PC-3 (cell line): Measurements from ENCODE around the gene CLASP1. TPM values are rescaled to one million over a fixed set of nuclear protein-coding genes. Genes with fewer than 3 reads are reported as not detected.

Source experiments
- ATAC-seq: fragments of 200-7000 bp; cut with Tn5 transposase; 2 replicates; pipeline ENCODE4 v1.9.1; 2020; ENCODE audit warnings: mild to moderate bottlenecking, moderate library complexity
- BruUV-seq: library from RNA; stranded (reverse); fragments of 400-500 nt; replicated peaks from 2 replicates; lab custom pipeline; 2021; lab: Mats Ljungman, UMichigan
- CTCF ChIA-PET: fragments of 300-600 bp; sonication (Branson Sonifier 250); formaldehyde crosslinking; loops from one replicate; lab custom pipeline; 2022; ENCODE audit warnings: antibody characterized with exemption; lab: Charles Lee
- POLR2A ChIA-PET: fragments of 300-600 bp; sonication (Branson Sonifier 250); formaldehyde crosslinking; loops from one replicate; lab custom pipeline; 2022; ENCODE audit warnings: antibody characterized with exemption; ENCODE audit not compliant: unreplicated experiment; lab: Charles Lee
- DNase-seq: peaks from one replicate; pipeline ENCODE4 v3.0.0-alpha.2; 2015
- H2AFZ ChIP-seq: fragments of 300-600 bp; sonication (generic); 2 replicates; pipeline ENCODE4 v1.6.0; 2016; ENCODE audit warnings: antibody characterized with exemption, low read length
- H3F3A ChIP-seq: fragments of 300-600 bp; sonication (generic); one replicate; pipeline ENCODE4 v1.6.0; 2017; ENCODE audit warnings: antibody characterized with exemption, low read length, control low read depth, mild to moderate bottlenecking; ENCODE audit not compliant: unreplicated experiment
- H3K27ac ChIP-seq: fragments of 300-600 bp; sonication (generic); 2 replicates; pipeline ENCODE4 v1.5.1; 2016; ENCODE audit warnings: mild to moderate bottlenecking, low read length
- H3K27me3 ChIP-seq: fragments of 300-600 bp; sonication (generic); 2 replicates; pipeline ENCODE4 v1.6.1; 2016; ENCODE audit warnings: low read length, mixed read lengths
- H3K36me3 ChIP-seq: fragments of 300-600 bp; sonication (generic); 2 replicates; pipeline ENCODE4 v1.6.1; 2016; ENCODE audit warnings: low read depth, mixed run types, low read length, mixed read lengths
- H3K4me1 ChIP-seq: fragments of 300-600 bp; sonication (generic); 2 replicates; pipeline ENCODE4 v1.5.1; 2016; ENCODE audit warnings: low read length; ENCODE audit not compliant: insufficient read depth
- H3K4me2 ChIP-seq: fragments of 300-600 bp; sonication (generic); 2 replicates; pipeline ENCODE4 v1.6.0; 2016; ENCODE audit warnings: low read length
- H3K4me3 ChIP-seq: fragments of 300-600 bp; sonication (generic); 2 replicates; pipeline ENCODE4 v1.5.1; 2016; ENCODE audit warnings: mild to moderate bottlenecking, low read length, mixed read lengths
- H3K79me2 ChIP-seq: fragments of 300-600 bp; sonication (generic); 2 replicates; pipeline ENCODE4 v1.6.1; 2017; ENCODE audit warnings: low read length, mixed read lengths
- H3K9ac ChIP-seq: fragments of 300-600 bp; sonication (generic); 2 replicates; pipeline ENCODE4 v1.6.0; 2016; ENCODE audit warnings: mild to moderate bottlenecking, low read length
- H3K9me2 ChIP-seq: fragments of 300-600 bp; sonication (generic); replicated peaks from 2 replicates; pipeline ENCODE4 v1.6.1; 2016; ENCODE audit warnings: mixed run types, low read length, mixed read lengths
- H3K9me3 ChIP-seq: fragments of 300-600 bp; sonication (generic); 2 replicates; pipeline ENCODE4 v1.6.1; 2016; ENCODE audit warnings: low read length, mixed read lengths
- H4K20me1 ChIP-seq: fragments of 300-600 bp; sonication (generic); 2 replicates; pipeline ENCODE4 v1.6.1; 2016; ENCODE audit warnings: low read length, mixed read lengths
- EZH2 ChIP-seq: fragments of 300-600 bp; sonication (generic); IDR thresholded peaks from one replicate; pipeline ENCODE4 v1.6.1; 2017; ENCODE audit warnings: antibody characterized with exemption, mild to moderate bottlenecking, low read length; ENCODE audit not compliant: unreplicated experiment
- EZH2phosphoT487 ChIP-seq: fragments of 300-600 bp; sonication (generic); IDR thresholded peaks from 2 replicates; pipeline ENCODE4 v1.6.1; 2018; ENCODE audit warnings: mild to moderate bottlenecking, antibody characterized with exemption, low read length, borderline replicate concordance
- intact Hi-C: fragments of 100-400 bp; cut with micrococcal nuclease; formaldehyde crosslinking; loops from 2 replicates; pipeline ENCODE4 v1.9.0; 2023
- total RNA-seq: library from RNA; depleted of rRNA; stranded (reverse); fragments of >200 nt; gene quantifications from 2 replicates; pipeline ENCODE4 v1.2.3, GENCODE V29; 2014
- TF ChIP-seq, protein P1 (sequence below): fragments of 300-600 bp; sonication (generic); conservative IDR thresholded peaks from 2 replicates; pipeline ENCODE4 v1.5.1; 2017; ENCODE audit warnings: antibody characterized with exemption, low read depth, mild to moderate bottlenecking, low read length

Gene CLASP1
- total RNA-seq, 1 experiment from 2014 or later: 24.3 TPM

DNA sequence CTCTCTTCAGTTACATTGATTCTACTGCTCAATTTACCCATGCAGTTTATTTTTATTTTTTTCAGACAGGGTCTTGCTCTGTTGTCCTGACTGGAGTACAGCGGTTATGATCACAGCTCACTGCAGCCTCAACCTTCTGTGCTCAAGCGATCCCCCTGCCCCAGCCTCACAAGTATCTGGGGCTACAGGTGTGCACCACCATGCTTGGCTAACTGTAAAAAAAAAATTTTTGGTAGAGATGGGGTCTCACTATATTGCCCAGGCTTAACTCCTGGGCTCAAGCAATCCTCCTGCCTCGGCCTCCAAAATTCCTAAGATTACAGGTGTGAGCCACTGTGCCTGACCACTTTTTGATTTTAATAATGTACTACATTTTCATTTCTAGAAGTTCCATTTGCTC lies 212.3 kb downstream of the CLASP1 start:
- no peak overlapping the region for H3K9ac ChIP-seq
- H3F3A ChIP-seq: no peaks in the 10 kb centered on the region
- H3K4me1 ChIP-seq: no peaks in the 10 kb centered on the region
- POLR2A ChIA-PET: no interaction called here
- TF ChIP-seq, protein P1, sequence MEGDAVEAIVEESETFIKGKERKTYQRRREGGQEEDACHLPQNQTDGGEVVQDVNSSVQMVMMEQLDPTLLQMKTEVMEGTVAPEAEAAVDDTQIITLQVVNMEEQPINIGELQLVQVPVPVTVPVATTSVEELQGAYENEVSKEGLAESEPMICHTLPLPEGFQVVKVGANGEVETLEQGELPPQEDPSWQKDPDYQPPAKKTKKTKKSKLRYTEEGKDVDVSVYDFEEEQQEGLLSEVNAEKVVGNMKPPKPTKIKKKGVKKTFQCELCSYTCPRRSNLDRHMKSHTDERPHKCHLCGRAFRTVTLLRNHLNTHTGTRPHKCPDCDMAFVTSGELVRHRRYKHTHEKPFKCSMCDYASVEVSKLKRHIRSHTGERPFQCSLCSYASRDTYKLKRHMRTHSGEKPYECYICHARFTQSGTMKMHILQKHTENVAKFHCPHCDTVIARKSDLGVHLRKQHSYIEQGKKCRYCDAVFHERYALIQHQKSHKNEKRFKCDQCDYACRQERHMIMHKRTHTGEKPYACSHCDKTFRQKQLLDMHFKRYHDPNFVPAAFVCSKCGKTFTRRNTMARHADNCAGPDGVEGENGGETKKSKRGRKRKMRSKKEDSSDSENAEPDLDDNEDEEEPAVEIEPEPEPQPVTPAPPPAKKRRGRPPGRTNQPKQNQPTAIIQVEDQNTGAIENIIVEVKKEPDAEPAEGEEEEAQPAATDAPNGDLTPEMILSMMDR: no peak
- no peak for TF ChIP-seq EZH2phosphoT487
- TF ChIP-seq EZH2: no peak
- H3K9me2 ChIP-seq: no peaks in the 10 kb centered on the region
- no peak for DNase-seq
- BruUV-seq: no TSS peak
- H3K36me3 ChIP-seq: peaks cover 2% of the 10 kb centered on the region; the same call in 1 of the 2 replicates
- H3K9me3 ChIP-seq: no peaks in the 10 kb centered on the region
- no peaks in the 10 kb centered on the region for H3K27me3 ChIP-seq
- H3K79me2 ChIP-seq: no peaks in the 10 kb centered on the region
- H3K4me3 ChIP-seq: no peak overlapping the region
- no peak overlapping the region for H2AFZ ChIP-seq
- CTCF ChIA-PET: no interaction called here
- no peak overlapping the region for H3K27ac ChIP-seq
- ATAC-seq: no peak
- no peaks in the 10 kb centered on the region for H4K20me1 ChIP-seq
- H3K4me2 ChIP-seq: no peak overlapping the region
- intact Hi-C loops: no loop called here

DNA sequence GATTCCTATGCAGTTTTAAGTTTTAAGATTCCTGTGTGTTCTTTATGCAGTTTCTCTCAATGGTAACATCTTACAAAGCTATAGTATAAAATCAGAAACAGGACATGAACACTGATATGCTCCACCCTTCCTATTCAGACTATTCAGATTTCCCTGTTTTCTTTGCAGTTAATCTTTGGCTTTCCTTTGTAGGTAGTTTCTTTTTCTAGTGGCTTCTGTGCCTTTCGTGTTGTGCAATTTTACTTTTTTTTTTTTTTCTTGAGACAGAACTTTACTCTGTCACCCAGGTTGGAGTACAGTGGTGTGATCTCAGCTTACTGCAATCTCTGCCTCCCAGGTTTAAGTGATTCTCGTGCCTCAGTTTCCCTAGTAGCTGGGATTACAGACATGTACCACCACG lies 213.5 kb downstream of the CLASP1 start:
- Histone ChIP-seq H3K27me3 (no peaks in the 10 kb centered on the region), H3K9ac (no peak overlapping the region), H3K4me2 (no peak overlapping the region), H4K20me1 (no peaks in the 10 kb centered on the region), H3K79me2 (no peaks in the 10 kb centered on the region), H3K27ac (no peak overlapping the region), H3K9me2 (no peaks in the 10 kb centered on the region), H3K4me1 (no peaks in the 10 kb centered on the region), H3K9me3 (no peaks in the 10 kb centered on the region), H3K4me3 (no peak overlapping the region), H3K36me3 (peaks cover 2% of the 10 kb centered on the region; the same call in 1 of the 2 replicates), H2AFZ (no peak overlapping the region), H3F3A (no peaks in the 10 kb centered on the region)
- DNase-seq (no peak), ATAC-seq (no peak)
- intact Hi-C loops: no loop called here
- CTCF ChIA-PET: no interaction called here
- BruUV-seq: no TSS peak
- no peak for TF ChIP-seq EZH2
- no peak for TF ChIP-seq EZH2phosphoT487
- TF ChIP-seq, protein P1: no peak
- POLR2A ChIA-PET: no interaction called here

DNA sequence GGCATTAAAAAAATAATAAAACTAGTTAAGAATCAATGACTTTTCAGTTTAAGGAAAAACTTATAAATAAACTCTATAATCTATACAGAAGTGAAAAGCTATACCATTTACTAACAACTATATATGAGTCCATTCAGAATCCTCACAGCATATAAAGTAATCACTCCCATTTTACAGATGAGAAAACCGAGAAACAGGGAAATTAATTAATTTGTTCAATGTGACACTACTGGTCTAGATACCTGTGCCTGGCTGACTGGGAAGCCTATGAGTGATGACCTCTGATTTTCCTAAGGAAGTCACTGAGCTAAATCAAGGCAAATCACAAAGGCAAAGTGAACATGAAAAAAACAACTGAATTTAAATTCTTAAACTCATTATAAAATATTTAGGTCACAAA lies 218.0 kb downstream of the CLASP1 start:
- ATAC-seq: no peak
- Histone ChIP-seq H3K9me2 (no peaks in the 10 kb centered on the region), H3K27ac (no peak overlapping the region), H2AFZ (no peak overlapping the region), H4K20me1 (no peaks in the 10 kb centered on the region), H3K4me3 (no peak overlapping the region), H3K9me3 (no peaks in the 10 kb centered on the region), H3K9ac (no peak overlapping the region), H3K27me3 (no peaks in the 10 kb centered on the region), H3F3A (no peaks in the 10 kb centered on the region), H3K36me3 (peaks cover 10% of the 10 kb centered on the region; the same call in 1 of the 2 replicates), H3K4me2 (no peak overlapping the region), H3K79me2 (no peaks in the 10 kb centered on the region), H3K4me1 (no peaks in the 10 kb centered on the region)
- BruUV-seq: no TSS peak
- POLR2A ChIA-PET: no interaction called here
- TF ChIP-seq, protein P1: no peak
- no peak for TF ChIP-seq EZH2
- TF ChIP-seq EZH2phosphoT487: no peak
- no peak for DNase-seq
- intact Hi-C loops: no loop called here
- CTCF ChIA-PET: interaction anchor here (0.5 kb wide), 1 partner anchor 29 kb away, joined by 4 read pairs; no protein-coding TSS in a partner anchor
